Thoracic aorta (tissue), 2 donors: Measurements from ENCODE around the gene MMP20. TPM values are rescaled to one million over a fixed set of nuclear protein-coding genes. Genes with fewer than 3 reads are reported as not detected.

Source experiments
- ATAC-seq: fragments of 150-250 bp; one replicate; pipeline ENCODE4 v1.8.0; 2017; ENCODE audit warnings: low read depth; ENCODE audit not compliant: insufficient number of reproducible peaks, low FRiP score
- DNase-seq: peaks from one replicate; pipeline ENCODE4 v3.0.0-alpha.2; 2020; ENCODE audit warnings: low spot score
- H3K27ac ChIP-seq, 2 donors: fragments of 200-600 bp; sonication (generic); 1 replicate in 1 of 2; 2 replicates in 1 of 2; pipeline ENCODE4 v1.5.1; 2016; ENCODE audit warnings: mild to moderate bottlenecking in 2 of 2, moderate library complexity in 2 of 2
- H3K27me3 ChIP-seq: fragments of 200-600 bp; sonication (generic); replicated peaks from 2 replicates; pipeline ENCODE4 v1.6.0; 2016; ENCODE audit warnings: mild to moderate bottlenecking; ENCODE audit not compliant: insufficient read depth
- H3K36me3 ChIP-seq: fragments of 200-600 bp; sonication (generic); one replicate; pipeline ENCODE4 v1.5.1; 2016
- H3K4me1 ChIP-seq, 2 donors: fragments of 200-600 bp; sonication (generic); 1 replicate in 1 of 2; 2 replicates in 1 of 2; pipeline versions ENCODE4 v1.5.1 to v1.6.0; 2016; ENCODE audit warnings: low read depth in 2 of 2, mild to moderate bottlenecking in 1 of 2; ENCODE audit not compliant: control insufficient read depth in 1 of 2
- H3K4me3 ChIP-seq: fragments of 200-600 bp; sonication (generic); 2 replicates; pipeline ENCODE4 v1.5.1; 2016; ENCODE audit warnings: mild to moderate bottlenecking
- H3K9me3 ChIP-seq: fragments of 200-600 bp; sonication (generic); 2 replicates; pipeline ENCODE4 v1.5.1; 2016
- CTCF ChIP-seq: fragments of 200-600 bp; sonication (generic); IDR thresholded peaks from one replicate; pipeline ENCODE4 v1.5.1; 2019; ENCODE audit warnings: antibody characterized with exemption
- total RNA-seq, 2 donors: library from RNA; depleted of rRNA; stranded (reverse); fragments of >200 nt; gene quantifications; one replicate each; pipeline versions ENCODE4 v1.1.0 to v1.2.3, GENCODE V29; 2016

Gene MMP20
- total RNA-seq, 2 donors from 2014 or later, result not detected

GRCh38 chr11:102546923-102547471, 78.1 kb downstream of the MMP20 start:
- H3K27me3 ChIP-seq, result no peaks in the 10 kb centered on the region
- no peaks in the 10 kb centered on the region for H3K9me3 ChIP-seq
- no peak overlapping the region for H3K4me3 ChIP-seq
- H3K36me3 ChIP-seq, result no peaks in the 10 kb centered on the region
- ATAC-seq (no peak), DNase-seq (no peak)
- no peaks in the 10 kb centered on the region for H3K4me1 ChIP-seq
- no peak overlapping the region for H3K27ac ChIP-seq
- TF ChIP-seq CTCF, result no peak

GRCh38 chr11:102546427-102546826, 78.7 kb downstream of the MMP20 start:
- Histone ChIP-seq H3K4me3 (no peak overlapping the region), H3K4me1 (no peaks in the 10 kb centered on the region), H3K9me3 (no peaks in the 10 kb centered on the region), H3K27ac (no peak overlapping the region), H3K27me3 (no peaks in the 10 kb centered on the region), H3K36me3 (no peaks in the 10 kb centered on the region)
- no peak for ATAC-seq
- TF ChIP-seq CTCF, result no peak
- DNase-seq, result no peak

- no peak for DNase-seq
- no peaks in the 10 kb centered on the region for H3K27me3 ChIP-seq
- H3K9me3 ChIP-seq, result no peaks in the 10 kb centered on the region
- no peak for TF ChIP-seq CTCF
- ATAC-seq, result no peak
- H3K27ac ChIP-seq, result no peak overlapping the region
- no peak overlapping the region for H3K4me3 ChIP-seq
- H3K4me1 ChIP-seq, result no peaks in the 10 kb centered on the region
- H3K36me3 ChIP-seq, result no peaks in the 10 kb centered on the region
These were observed 79.4 kb downstream of the MMP20 start for GRCh38 chr11:102545701-102546100.

GRCh38 chr11:102544594-102544993, 80.5 kb downstream of the MMP20 start:
- Histone ChIP-seq H3K4me1 (no peaks in the 10 kb centered on the region), H3K4me3 (no peak overlapping the region), H3K9me3 (no peaks in the 10 kb centered on the region), H3K27me3 (no peaks in the 10 kb centered on the region), H3K27ac (no peak overlapping the region), H3K36me3 (no peaks in the 10 kb centered on the region)
- ATAC-seq (no peak), DNase-seq (no peak)
- TF ChIP-seq CTCF, result no peak

- Histone ChIP-seq H3K27ac (no peak overlapping the region), H3K9me3 (no peaks in the 10 kb centered on the region), H3K27me3 (no peaks in the 10 kb centered on the region), H3K4me1 (no peaks in the 10 kb centered on the region), H3K4me3 (no peak overlapping the region), H3K36me3 (no peaks in the 10 kb centered on the region)
- DNase-seq (no peak), ATAC-seq (no peak)
- no peak for TF ChIP-seq CTCF
These were observed 85.6 kb downstream of the MMP20 start for GRCh38 chr11:102539567-102539966.
